Endometrial microvascular endothelial cells (primary cell): ENCODE results near the gene RERE. TPM values are rescaled to one million over a fixed set of nuclear protein-coding genes. Genes with fewer than 3 reads are reported as not detected.

Experiments
- in situ Hi-C: cut with HindIII; loops from 2 replicates; pipeline ENCODE4 v1.10.0; 2017; ENCODE audit warnings: low sequenced_read_pairs, low pct_unique_long_range_greater_than_20kb; ENCODE audit errors: inconsistent ontology term
- total RNA-seq: library from RNA; depleted of rRNA; stranded (reverse); fragments of >200 nt; gene quantifications from one replicate; pipeline ENCODE4 v1.2.3, GENCODE V29; 2015; ENCODE audit errors: inconsistent ontology term

RERE gene
- total RNA-seq, 1 donor from 2014 or later = 16.5 TPM

- in situ Hi-C loops = no loop called here
Measured at GRCh38 chr1:8344893-8345507, 472.4 kb downstream of the RERE start.

- in situ Hi-C loops = no loop called here
Measured at GRCh38 chr1:8343464-8344001, 473.9 kb downstream of the RERE start.

GRCh38 chr1:8343044-8343443 is 474.4 kb downstream of the RERE start:
- in situ Hi-C loops = no loop called here

DNA sequence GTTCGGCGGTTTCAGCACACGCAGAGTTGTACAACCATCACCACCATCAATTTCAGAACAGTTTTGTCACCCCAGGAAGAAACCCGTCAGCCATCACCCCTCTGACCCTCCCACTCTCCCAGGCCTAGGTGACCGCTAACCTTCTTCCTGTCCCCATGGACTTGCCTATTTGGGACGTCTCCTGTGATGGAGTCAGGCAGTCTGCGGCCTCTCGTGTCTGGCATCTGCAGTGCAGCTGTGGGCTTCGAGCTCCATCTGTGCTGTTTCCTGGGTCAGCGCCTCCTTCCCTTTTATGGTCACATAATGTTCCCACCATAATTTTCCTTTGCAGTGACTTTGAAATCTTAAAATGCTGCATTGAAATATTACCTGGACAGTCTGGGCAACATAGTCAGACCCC is 475.1 kb downstream of the RERE start:
- in situ Hi-C loops = no loop called here

GRCh38 chr1:8340448-8340847 is 477.0 kb downstream of the RERE start:
- in situ Hi-C loops = no loop called here

GRCh38 chr1:8339203-8339600 is 478.2 kb downstream of the RERE start:
- in situ Hi-C loops = no loop called here

DNA sequence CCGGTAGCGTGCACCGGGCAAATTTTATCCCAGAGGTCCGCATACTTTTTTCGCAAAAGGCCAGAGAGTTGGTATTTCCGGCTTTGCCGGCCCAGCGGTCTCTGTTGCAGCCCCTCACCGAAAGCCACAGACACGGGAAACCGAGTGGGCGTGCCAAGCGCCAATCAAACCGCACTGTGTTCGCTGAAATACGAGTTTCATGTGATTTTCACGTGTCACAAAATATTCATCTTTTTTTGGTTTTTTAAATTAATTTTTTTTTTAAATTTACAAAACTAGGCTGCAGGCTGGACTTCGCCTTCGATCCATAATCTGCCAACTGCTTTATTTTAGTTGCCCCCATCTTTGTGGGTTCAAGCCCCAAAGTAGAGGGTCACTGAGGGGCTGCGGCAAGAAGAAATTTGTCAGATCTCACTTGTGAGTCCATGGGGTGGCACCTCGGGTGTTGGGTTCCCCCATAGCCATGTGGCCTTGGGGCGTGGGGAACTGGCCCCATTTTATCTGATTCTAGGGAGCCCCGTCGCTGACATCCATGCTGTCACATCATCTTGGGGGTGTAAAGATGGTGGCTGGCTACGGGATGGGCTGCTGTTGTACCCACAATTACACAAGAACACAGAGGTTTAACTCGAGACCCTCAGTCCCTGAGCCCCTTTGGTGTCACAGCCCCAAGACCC is 478.8 kb downstream of the RERE start:
- in situ Hi-C loops = no loop called here

- in situ Hi-C loops = no loop called here
Measured at GRCh38 chr1:8337776-8338525, 479.5 kb downstream of the RERE start.

- in situ Hi-C loops = no loop called here
Measured at GRCh38 chr1:8335246-8335645, 482.2 kb downstream of the RERE start.

DNA sequence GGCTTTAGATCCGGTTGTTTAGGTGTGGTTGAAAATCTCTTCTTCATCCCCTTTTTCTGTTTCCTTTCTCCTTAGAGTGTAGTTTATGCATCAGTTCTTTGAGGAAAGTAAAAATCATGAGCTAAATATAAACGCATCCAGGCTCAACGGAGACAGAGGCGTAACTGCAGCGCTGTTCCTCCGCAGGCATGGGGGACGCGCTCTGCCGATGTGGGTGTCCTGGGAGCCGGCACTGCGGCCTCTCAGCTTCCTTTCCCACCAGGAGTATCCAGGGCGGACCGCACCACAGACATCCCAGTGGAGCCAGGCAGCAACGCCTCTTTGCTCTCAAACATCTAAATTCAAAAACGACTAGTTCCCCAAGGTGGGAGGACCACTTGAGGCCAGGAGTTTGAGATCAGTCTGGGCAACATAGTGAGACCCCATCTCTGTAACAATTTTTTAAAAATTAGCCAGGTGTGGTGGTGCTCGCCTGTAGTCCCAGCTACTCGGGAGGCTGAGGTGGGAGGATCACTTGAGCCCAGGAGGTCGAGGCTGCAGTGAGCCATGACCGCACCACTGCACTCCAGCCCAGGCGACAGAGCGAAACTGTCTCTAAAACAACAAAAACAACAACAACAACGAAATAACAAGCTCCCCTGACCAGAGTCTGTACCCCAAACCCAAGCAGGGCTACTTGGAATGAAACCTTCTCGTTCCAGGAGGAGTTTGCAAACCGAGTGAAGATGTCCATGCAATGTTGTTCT is 483.2 kb downstream of the RERE start:
- in situ Hi-C loops = no loop called here

GRCh38 chr1:8333246-8333987 is 484.0 kb downstream of the RERE start:
- in situ Hi-C loops = no loop called here

DNA sequence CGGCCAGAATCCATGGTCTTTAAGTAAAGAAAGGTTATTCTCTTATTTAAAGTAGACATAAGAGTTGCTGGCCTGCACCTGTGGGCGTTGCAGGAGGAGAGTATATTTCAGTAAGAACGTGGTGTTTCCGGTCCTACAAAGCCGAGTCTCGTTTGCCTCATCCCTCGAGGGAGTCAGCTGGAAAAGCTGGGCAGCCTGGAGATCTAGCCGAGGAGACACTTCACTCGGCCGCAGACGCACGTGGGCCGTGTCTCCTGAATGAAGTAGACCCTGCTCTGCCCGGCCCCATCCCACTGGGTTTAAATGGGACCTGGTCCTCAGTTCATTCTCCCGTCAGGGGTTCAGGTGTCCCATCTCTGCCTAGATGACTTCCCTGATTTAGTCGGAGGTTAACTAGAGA is 484.6 kb downstream of the RERE start:
- in situ Hi-C loops = no loop called here

DNA sequence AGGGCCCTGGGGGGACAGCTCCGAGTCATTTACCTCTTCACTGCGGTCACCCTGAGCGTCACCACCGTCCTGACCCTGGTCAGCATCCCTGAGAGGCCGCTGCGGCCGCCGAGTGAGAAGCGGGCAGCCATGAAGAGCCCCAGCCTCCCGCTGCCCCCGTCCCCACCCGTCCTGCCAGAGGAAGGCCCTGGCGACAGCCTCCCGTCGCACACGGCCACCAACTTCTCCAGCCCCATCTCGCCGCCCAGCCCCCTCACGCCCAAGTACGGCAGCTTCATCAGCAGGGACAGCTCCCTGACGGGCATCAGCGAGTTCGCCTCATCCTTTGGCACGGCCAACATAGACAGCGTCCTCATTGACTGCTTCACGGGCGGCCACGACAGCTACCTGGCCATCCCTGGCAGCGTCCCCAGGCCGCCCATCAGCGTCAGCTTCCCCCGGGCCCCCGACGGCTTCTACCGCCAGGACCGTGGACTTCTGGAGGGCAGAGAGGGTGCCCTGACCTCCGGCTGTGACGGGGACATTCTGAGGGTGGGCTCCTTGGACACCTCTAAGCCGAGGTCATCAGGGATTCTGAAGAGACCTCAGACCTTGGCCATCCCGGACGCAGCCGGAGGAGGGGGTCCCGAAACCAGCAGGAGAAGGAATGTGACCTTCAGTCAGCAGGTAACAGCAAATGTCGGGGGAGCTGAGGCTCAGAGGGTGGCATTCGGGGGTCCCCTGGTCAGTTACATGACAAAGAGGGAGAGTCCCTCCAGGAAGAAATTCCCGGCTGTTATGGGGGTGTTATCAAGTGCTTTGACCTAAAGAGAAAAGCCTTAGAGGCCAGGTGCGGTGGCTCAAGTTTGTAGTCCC is 486.9 kb downstream of the RERE start:
- in situ Hi-C loops = no loop called here

- in situ Hi-C loops = no loop called here
Measured at GRCh38 chr1:8329858-8330257, 487.6 kb downstream of the RERE start.

- in situ Hi-C loops = no loop called here
Measured at GRCh38 chr1:8329439-8329838, 488.0 kb downstream of the RERE start.

- in situ Hi-C loops = no loop called here
Measured at GRCh38 chr1:8328271-8328670, 489.2 kb downstream of the RERE start.

DNA sequence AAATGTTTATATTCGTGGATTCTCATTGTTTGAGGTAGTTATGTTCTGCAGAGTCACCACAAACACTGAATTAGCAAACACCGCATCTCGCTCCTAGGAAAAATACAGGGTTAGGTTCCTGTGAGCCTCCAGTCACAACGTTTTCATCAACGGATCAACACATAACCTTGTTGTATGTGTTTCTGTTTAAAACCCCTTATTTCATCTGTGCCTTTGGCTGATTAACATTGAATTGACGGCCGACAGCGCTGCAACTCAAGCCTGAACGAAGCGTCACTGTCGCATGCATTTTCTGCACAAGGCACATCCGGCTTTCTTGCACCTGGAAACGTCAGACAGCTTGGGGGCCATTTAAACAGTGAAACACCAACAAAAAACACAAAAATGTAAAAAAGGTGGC is 491.2 kb downstream of the RERE start:
- in situ Hi-C loops = no loop called here

DNA sequence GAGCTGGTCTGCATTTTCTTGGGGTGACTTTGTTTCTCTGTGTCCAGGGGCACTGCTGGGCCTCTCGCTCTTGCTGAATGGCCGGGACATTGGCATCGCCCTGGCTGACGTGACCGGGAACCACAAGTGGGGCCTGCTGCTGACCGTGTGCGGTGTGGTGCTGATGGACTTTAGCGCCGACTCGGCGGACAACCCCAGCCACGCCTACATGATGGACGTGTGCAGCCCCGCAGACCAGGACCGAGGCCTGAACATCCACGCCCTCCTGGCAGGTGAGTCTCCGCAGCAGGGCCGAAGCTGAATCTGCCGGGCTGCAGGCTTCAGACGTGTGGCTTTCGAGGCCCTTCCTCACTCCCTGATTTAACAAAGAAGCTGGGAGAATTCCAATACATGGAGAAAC is 491.7 kb downstream of the RERE start:
- in situ Hi-C loops = no loop called here
